Endodermal cell (in vitro differentiated cells): Measurements from ENCODE around the gene PREX1. TPM values are rescaled to one million over a fixed set of nuclear protein-coding genes. Genes with fewer than 3 reads are reported as not detected.

Experiments
- DNase-seq: peaks from one replicate; pipeline ENCODE4 v3.0.0-alpha.2; 2017
- H3K27ac ChIP-seq: 2 replicates; pipeline ENCODE4 v1.5.1; 2013; ENCODE audit warnings: mild to moderate bottlenecking, low read depth, low read length, moderate library complexity
- H3K27me3 ChIP-seq: 2 replicates; pipeline ENCODE4 v1.6.1; 2013; ENCODE audit warnings: mild to moderate bottlenecking, low read length, moderate library complexity; ENCODE audit not compliant: insufficient read depth, control insufficient read depth, poor library complexity, severe bottlenecking
- H3K36me3 ChIP-seq: 2 replicates; pipeline ENCODE4 v1.7.0; 2013; ENCODE audit warnings: mild to moderate bottlenecking, low read length, moderate library complexity; ENCODE audit not compliant: control insufficient read depth, insufficient read depth
- H3K4me1 ChIP-seq: one replicate; pipeline ENCODE4 v1.7.0; 2013; ENCODE audit warnings: low read length; ENCODE audit not compliant: control insufficient read depth, insufficient read depth
- H3K4me3 ChIP-seq: 2 replicates; pipeline ENCODE4 v1.5.1; 2013; ENCODE audit warnings: mild to moderate bottlenecking, low read length, moderate library complexity
- H3K9ac ChIP-seq: 2 replicates; pipeline ENCODE4 v1.6.1; 2013; ENCODE audit warnings: mild to moderate bottlenecking, low read length, moderate library complexity; ENCODE audit not compliant: poor library complexity, severe bottlenecking; ENCODE audit errors: extremely low read depth
- H3K9me3 ChIP-seq: 2 replicates; pipeline ENCODE4 v1.6.1; 2013; ENCODE audit warnings: mild to moderate bottlenecking, low read length, moderate library complexity; ENCODE audit not compliant: control insufficient read depth
- H3K27ac Mint-ChIP-seq: 2 replicates; pipeline ENCODE4 v1.8.0; 2020; ENCODE audit warnings: mixed read lengths
- H3K27me3 Mint-ChIP-seq: 2 replicates; pipeline ENCODE4 v1.8.0; 2021; ENCODE audit warnings: mild to moderate bottlenecking, mixed read lengths; ENCODE audit not compliant: insufficient read depth
- H3K36me3 Mint-ChIP-seq: 2 replicates; pipeline ENCODE4 v1.8.0; 2020; ENCODE audit warnings: low read depth, mixed read lengths
- H3K4me1 Mint-ChIP-seq: 2 replicates; pipeline ENCODE4 v1.8.0; 2020; ENCODE audit warnings: mixed read lengths
- H3K4me3 Mint-ChIP-seq: 2 replicates; pipeline ENCODE4 v1.8.0; 2020; ENCODE audit warnings: mild to moderate bottlenecking, moderate library complexity, mixed read lengths
- H3K9me3 Mint-ChIP-seq: 2 replicates; pipeline ENCODE4 v1.8.0; 2020; ENCODE audit warnings: mild to moderate bottlenecking, mixed read lengths
- WGBS, 2 experiments: methylation state at CpG; one replicate each; pipeline versions ENCODE4 v1.1.5 to v1.1.7; 2013; ENCODE audit warnings: missing lambda C conversion rate in 2 of 2, mixed read lengths in 1 of 2; ENCODE audit not compliant: insufficient coverage in 1 of 2, insufficient read length in 1 of 2; 5-methylcytosine and 5-hydroxymethylcytosine counted together
- total RNA-seq, 2 donors: library from RNA; stranded (reverse); fragmentation: NEBNext Ultra II Directional in 1 of 2; extraction: Animal tissue kit (Norgen Biotek cat#: 25700) in 1 of 2; gene quantifications; 2 replicates in 1 of 2; 3 replicates in 1 of 2; pipeline ENCODE4 v1.2.1, GENCODE V29; 2021
- TF ChIP-seq, protein P1 (sequence below): fragments of 200-600 bp; sonication (generic); conservative IDR thresholded peaks from 2 replicates; pipeline ENCODE4 v1.5.0; 2021; ENCODE audit warnings: antibody characterized with exemption, mild to moderate bottlenecking

The PREX1 gene
- total RNA-seq, 2 donors from 2014 or later: 65.3 to 70.5 TPM

DNA sequence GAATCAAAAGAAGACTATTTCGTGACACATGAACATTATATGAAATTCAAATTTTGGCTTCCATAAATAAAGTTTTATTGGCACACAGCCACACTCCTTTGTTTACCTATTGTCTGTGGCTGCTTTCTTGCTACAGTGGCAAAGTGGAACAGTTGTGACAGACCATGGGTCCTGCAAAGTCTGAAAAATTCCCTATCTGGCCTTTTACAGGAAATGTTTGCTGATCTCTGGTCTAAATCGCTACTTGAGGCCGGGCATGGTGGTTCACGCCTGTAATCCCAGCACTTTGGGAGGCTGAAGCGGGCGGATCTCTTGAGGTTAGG lies 23.1 kb upstream of the PREX1 start:
- Mint-ChIP-seq H3K9me3 (no peaks in the 10 kb centered on the region), H3K4me3 (no peak overlapping the region), H3K27me3 (peaks cover 2% of the 10 kb centered on the region), H3K27ac (no peak overlapping the region), H3K4me1 (peaks cover 36% of the 10 kb centered on the region), H3K36me3 (no peaks in the 10 kb centered on the region)
- no peaks in the 10 kb centered on the region for H3K36me3 ChIP-seq
- peaks cover 12% of the 10 kb centered on the region for H3K9me3 ChIP-seq
- 88 to 91% methylated on average over 6 of the region's 6 CpGs for WGBS, 2 experiments
- no peak overlapping the region for H3K27ac ChIP-seq
- H3K9ac ChIP-seq: no peak overlapping the region
- TF ChIP-seq, protein P1, sequence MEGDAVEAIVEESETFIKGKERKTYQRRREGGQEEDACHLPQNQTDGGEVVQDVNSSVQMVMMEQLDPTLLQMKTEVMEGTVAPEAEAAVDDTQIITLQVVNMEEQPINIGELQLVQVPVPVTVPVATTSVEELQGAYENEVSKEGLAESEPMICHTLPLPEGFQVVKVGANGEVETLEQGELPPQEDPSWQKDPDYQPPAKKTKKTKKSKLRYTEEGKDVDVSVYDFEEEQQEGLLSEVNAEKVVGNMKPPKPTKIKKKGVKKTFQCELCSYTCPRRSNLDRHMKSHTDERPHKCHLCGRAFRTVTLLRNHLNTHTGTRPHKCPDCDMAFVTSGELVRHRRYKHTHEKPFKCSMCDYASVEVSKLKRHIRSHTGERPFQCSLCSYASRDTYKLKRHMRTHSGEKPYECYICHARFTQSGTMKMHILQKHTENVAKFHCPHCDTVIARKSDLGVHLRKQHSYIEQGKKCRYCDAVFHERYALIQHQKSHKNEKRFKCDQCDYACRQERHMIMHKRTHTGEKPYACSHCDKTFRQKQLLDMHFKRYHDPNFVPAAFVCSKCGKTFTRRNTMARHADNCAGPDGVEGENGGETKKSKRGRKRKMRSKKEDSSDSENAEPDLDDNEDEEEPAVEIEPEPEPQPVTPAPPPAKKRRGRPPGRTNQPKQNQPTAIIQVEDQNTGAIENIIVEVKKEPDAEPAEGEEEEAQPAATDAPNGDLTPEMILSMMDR: no peak
- no peak for DNase-seq
- peaks cover 12% of the 10 kb centered on the region for H3K4me1 ChIP-seq
- H3K27me3 ChIP-seq: no peaks in the 10 kb centered on the region
- H3K4me3 ChIP-seq: no peak overlapping the region

DNA sequence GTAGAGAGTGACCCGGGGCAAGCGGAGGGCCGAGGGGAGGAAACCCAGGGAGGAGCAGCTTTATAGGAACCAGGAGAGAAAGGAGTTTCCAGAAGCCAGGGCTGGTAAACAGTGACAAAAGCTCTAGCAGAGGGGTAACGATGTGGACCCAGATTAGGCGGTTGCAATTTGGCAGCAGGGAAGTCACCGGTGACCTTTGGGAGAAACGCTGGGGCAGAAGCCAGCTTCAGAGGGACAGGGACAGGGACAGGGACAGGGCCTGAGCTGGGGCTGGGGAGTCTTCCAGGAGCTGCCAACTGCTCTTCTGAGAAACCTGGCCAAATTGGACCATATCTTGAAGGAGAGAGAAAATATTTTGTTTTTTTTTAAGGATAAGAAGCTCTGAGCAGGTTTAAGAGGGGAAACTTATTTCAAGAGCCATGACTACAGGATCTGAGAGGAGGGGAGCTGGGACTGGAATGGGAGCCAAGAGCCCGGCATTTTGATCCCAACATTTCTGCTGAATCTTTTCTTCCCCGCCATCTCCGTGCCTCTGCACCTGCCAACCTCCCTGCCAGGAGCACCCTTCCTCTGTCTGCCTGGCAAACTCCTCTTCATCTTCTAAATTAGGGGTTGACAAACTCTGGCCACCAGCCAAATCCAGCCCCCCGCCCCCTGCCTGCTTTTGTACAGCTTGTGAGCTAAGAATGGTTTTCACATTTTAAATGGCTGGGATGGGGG lies 22.6 kb upstream of the PREX1 start:
- peak overlapping the region; percentile 6 for H3K27ac Mint-ChIP-seq
- Histone ChIP-seq H3K27ac (no peak overlapping the region), H3K9me3 (peaks cover 12% of the 10 kb centered on the region), H3K4me1 (peaks cover 12% of the 10 kb centered on the region), H3K36me3 (no peaks in the 10 kb centered on the region), H3K4me3 (no peak overlapping the region), H3K27me3 (no peaks in the 10 kb centered on the region), H3K9ac (no peak overlapping the region)
- H3K4me3 Mint-ChIP-seq: no peak overlapping the region
- WGBS, 2 experiments: 87 to 90% methylated on average over 7 to 11 of the region's 11 CpGs
- H3K9me3 Mint-ChIP-seq: no peaks in the 10 kb centered on the region
- no peak for DNase-seq
- H3K4me1 Mint-ChIP-seq: peaks cover 36% of the 10 kb centered on the region
- H3K27me3 Mint-ChIP-seq: peaks cover 3% of the 10 kb centered on the region
- TF ChIP-seq, protein P1: no peak
- H3K36me3 Mint-ChIP-seq: no peaks in the 10 kb centered on the region

DNA sequence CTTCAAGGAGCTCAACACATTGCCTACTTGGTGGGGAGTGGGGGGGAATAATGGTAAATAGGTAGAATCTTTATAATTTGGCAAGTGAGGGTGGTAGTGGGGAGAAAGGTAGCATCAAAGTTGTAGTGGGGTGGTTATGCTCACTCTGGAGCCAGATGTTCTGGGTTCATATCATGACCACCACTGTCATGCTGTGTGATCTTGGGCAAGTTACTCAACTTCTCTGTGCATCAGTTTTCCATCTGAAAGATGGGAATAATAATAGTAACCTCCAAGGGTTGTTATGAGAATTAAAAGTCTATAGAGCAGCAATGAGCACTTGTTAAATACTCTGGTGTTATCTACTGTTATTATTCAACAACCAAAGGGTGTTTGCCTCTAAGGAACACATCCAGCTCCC lies 22.0 kb upstream of the PREX1 start:
- Mint-ChIP-seq H3K4me3 (no peak overlapping the region), H3K27me3 (peaks cover 9% of the 10 kb centered on the region), H3K4me1 (peaks cover 34% of the 10 kb centered on the region), H3K9me3 (no peaks in the 10 kb centered on the region), H3K36me3 (no peaks in the 10 kb centered on the region), H3K27ac (peak overlapping the region; percentile 6)
- H3K36me3 ChIP-seq: no peaks in the 10 kb centered on the region
- H3K27ac ChIP-seq: no peak overlapping the region
- TF ChIP-seq, protein P1: no peak
- no peak for DNase-seq
- peaks cover 12% of the 10 kb centered on the region for H3K9me3 ChIP-seq
- no peaks in the 10 kb centered on the region for H3K27me3 ChIP-seq
- no peak overlapping the region for H3K9ac ChIP-seq
- peaks cover 12% of the 10 kb centered on the region for H3K4me1 ChIP-seq
- no peak overlapping the region for H3K4me3 ChIP-seq
